ENCODE measurements around the gene APIP.

Gene APIP

DNA sequence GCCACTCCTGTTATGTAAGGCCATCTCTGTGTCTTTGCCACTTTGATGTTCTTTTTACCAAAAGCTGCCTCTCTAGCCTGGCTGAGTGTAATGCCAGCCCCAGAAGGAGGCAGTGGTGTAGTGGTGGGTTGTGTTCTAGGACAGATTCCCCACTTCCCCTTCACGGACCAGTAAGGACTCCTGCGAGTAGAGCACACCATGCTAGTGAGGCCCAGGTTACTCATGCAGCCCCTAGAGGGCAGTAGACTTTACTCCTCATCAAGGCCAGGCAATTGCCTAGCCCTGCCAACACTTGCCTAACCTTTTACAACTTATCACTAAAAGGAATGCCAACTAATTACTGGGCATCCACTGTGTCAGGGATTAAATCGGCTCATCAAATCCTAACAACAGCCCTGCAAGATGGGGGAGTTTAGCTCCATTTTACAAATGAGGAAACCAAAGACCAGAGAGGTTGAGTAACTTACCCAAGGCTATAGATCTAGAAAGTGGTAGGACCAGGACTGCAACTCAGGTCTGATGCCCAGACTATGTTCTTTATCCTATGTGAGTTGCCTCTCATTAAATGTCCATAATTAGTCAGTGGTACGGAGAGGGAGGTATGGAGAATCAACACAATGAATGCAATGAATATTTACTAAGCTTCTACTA is 75.3 kb downstream of the APIP start:
- DNase-seq (ENCODE audit: low read depth in 3 of 3): peak in 1 of 3 experiments; percentile 5

DNA sequence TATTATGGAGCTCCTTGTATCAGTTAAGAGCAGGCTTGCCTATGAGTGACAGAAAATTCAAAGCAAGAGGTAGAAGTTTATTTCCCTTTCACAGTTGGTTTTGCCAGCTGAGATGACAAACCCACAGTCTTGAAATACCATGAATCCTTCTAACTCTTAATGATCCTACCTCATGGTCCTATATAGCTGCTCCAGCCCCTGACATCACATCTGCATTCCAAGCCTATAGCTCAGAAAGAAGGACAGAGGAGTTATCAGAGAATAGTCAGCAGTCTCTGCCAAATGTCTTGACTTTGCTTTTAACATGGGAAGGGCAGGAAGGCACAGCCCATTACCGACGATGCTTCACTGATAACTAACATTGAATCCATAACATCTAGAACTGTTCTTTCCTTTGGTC is 76.2 kb downstream of the APIP start:
- no peak for DNase-seq (ENCODE audit: low read depth in 3 of 3)

DNA sequence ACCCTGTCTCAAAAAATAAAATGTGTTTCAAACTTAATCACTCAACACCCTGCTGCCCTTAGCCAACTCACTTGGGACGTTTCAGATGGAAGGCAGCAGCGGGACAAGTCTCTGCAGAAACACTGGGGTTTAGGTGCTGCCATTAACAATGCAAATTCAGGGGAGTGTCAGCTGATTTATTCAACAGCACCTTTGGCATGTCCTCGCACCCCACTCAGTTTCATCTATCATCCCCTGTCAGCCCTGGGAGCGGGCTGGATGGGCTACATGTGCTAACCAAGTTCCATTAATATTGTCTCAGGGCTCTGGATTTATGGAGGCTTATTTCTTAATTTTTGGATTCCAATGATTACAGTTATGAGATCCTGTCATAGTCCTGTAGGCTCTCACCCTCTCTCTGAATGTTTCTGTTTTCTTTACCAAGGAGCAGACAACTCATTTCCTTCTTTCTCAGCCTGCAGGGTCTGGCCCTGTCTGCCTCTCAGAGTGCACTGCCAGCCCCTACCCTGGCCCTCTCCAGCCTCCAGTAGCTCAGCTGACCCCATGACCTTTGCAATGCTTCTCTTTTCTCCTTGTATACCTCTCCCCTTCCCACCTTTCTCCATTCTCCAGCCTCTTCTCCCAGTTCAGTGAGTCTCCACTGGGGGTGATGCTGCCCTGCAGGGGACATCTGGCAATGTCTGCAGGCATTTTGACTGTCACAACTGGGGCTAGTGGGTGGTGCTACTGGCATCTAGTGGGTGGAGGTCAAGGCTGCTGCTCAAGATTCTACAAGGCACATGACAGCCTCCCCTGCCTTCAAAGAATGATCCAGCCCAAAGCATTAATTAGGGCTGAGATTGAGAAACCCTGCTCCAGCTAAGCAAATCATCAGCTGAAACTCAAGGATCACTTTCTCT is 79.0 kb downstream of the APIP start:
- DNase-seq (ENCODE audit: low read depth in 3 of 3): no peak

DNA sequence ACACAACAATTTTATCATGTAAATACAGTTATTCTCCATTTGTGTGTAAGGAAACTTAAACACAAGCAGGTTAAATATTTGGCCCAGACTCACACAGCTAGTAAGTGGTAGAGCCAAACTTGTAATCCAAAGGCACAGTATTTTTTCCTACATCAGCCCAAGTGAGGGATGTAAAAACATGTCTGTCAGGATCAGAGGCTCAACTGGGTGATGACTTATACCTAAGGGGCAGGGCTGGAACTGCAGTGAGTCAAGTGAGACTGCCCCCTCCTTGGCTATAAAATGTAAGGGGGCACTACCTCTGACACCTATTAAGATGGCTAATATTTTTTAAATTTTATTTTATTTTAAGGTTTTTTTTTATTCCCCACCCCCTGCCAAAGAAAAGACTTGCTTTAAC is 82.6 kb downstream of the APIP start:
- DNase-seq (ENCODE audit: low read depth in 3 of 3): no peak
